Body of pancreas (tissue), 4 donors: Measurements from ENCODE around the gene STRBP.

ENCODE experiments used
- POLR2A ChIP-seq, 3 donors: fragments of 450-650 bp; IDR thresholded peaks; one replicate each; pipeline ENCODE4 v1.6.1; 2016; ENCODE audit warnings: antibody characterized with exemption in 3 of 3, mild to moderate bottlenecking in 2 of 3
- TF ChIP-seq, protein P1 (sequence below), 7 experiments: fragments of 450-650 bp in 4 of 7; fragments of 200-600 bp in 3 of 7; sonication (generic) in 3 of 7; IDR thresholded peaks; one replicate each; pipeline ENCODE4 v1.5.1; 2016 to 2019; ENCODE audit warnings: antibody characterized with exemption in 7 of 7

DNA sequence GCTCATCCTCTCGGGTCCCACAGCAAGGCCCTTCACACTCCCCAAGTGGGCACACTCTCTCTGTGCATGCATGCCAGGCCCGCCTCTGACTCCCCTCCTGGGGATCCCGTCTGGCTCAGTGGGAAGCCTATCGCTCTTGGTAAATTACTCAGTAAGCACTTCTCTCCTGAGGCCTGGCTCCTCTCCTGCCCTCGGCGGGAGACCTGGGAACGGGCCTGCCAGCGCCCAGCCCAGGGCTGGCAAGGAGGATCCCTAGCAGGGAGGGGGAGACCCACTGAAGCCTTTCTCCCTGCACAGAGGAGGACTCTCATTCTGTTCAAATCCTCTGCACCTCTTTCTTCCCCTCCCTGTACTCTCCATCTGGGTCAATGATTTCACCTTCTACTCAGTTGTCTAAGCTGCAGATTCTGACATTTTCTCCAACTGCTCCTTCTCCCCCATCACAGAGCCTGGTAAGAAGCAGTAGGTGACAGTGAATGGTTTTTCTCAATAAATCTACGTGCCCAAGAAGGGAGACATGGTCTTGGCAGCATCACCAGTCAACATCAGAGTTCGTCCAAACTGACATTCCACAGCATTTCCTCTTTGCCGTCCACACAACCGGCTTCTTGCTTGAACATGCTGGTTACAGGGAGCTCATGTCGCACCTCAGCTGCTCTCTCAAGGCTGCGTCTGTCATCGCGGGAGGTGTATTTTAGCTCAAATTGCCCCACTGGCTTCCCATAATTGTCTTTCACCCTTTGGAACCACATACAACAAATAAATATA, 153.1 kb downstream of the STRBP start:
- TF ChIP-seq POLR2A (IDR thresholded peaks at IDR 0.05): no peak
- TF ChIP-seq, protein P1, sequence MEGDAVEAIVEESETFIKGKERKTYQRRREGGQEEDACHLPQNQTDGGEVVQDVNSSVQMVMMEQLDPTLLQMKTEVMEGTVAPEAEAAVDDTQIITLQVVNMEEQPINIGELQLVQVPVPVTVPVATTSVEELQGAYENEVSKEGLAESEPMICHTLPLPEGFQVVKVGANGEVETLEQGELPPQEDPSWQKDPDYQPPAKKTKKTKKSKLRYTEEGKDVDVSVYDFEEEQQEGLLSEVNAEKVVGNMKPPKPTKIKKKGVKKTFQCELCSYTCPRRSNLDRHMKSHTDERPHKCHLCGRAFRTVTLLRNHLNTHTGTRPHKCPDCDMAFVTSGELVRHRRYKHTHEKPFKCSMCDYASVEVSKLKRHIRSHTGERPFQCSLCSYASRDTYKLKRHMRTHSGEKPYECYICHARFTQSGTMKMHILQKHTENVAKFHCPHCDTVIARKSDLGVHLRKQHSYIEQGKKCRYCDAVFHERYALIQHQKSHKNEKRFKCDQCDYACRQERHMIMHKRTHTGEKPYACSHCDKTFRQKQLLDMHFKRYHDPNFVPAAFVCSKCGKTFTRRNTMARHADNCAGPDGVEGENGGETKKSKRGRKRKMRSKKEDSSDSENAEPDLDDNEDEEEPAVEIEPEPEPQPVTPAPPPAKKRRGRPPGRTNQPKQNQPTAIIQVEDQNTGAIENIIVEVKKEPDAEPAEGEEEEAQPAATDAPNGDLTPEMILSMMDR (IDR thresholded peaks at IDR 0.05): no peak
